CD4-positive, CD25-positive, alpha-beta regulatory T cell (primary cell): ENCODE data around the gene CFAP92. TPM values are rescaled to one million over a fixed set of nuclear protein-coding genes. Genes with fewer than 3 reads are reported as not detected.
"Not testable (repeated sequence)": the region's sequence is repeated elsewhere in the genome, so short reads cannot be mapped to it uniquely, and the experiment has no call there.

Experiments used
- ATAC-seq, 2 donors: fragments of 150-1000 bp; cut with Tn5 transposase; one replicate each; pipeline ENCODE4 v1.10.0; 2021; ENCODE audit warnings: low read depth in 2 of 2, moderate number of reproducible peaks in 2 of 2, moderate library complexity in 1 of 2
- DNase-seq, 3 donors: peaks; one replicate each; pipeline versions ENCODE4 v3.0.0 to v3.0.0-alpha.2; 2012 to 2022; ENCODE audit warnings: mixed read lengths in 1 of 3
- H3K27ac ChIP-seq: one replicate; pipeline ENCODE4 v1.7.0; 2013; ENCODE audit warnings: mild to moderate bottlenecking, low read length; ENCODE audit not compliant: insufficient read depth, poor library complexity, severe bottlenecking
- H3K27me3 ChIP-seq: one replicate; pipeline ENCODE4 v1.7.0; 2013; ENCODE audit warnings: low read length; ENCODE audit not compliant: control insufficient read depth, insufficient read depth
- H3K36me3 ChIP-seq: one replicate; pipeline ENCODE4 v1.7.0; 2013; ENCODE audit warnings: mild to moderate bottlenecking, low read length, moderate library complexity; ENCODE audit not compliant: control insufficient read depth, insufficient read depth
- H3K4me1 ChIP-seq: 2 replicates; pipeline ENCODE4 v1.7.0; 2013; ENCODE audit warnings: mild to moderate bottlenecking, low read length; ENCODE audit not compliant: insufficient read depth, control insufficient read depth, poor library complexity, severe bottlenecking
- H3K4me3 ChIP-seq: one replicate; pipeline ENCODE4 v1.7.0; 2013; ENCODE audit warnings: low read depth, mild to moderate bottlenecking, low read length, moderate library complexity
- H3K9me3 ChIP-seq, 2 experiments: 1 replicate in 1 of 2; 2 replicates in 1 of 2; pipeline ENCODE4 v1.7.0; 2013; ENCODE audit warnings: low read length in 2 of 2, mild to moderate bottlenecking in 1 of 2, moderate library complexity in 1 of 2; ENCODE audit not compliant: control insufficient read depth in 2 of 2
- H3K27ac Mint-ChIP-seq, 3 donors: one replicate each; pipeline ENCODE4 v1.8.0; 2020 to 2022; ENCODE audit warnings: mild to moderate bottlenecking in 3 of 3, mixed read lengths in 3 of 3, moderate library complexity in 2 of 3
- H3K27me3 Mint-ChIP-seq: one replicate; pipeline ENCODE4 v1.8.0; 2022; ENCODE audit warnings: mild to moderate bottlenecking, mixed read lengths
- H3K36me3 Mint-ChIP-seq: one replicate; pipeline ENCODE4 v1.8.0; 2020; ENCODE audit warnings: mixed read lengths
- H3K4me1 Mint-ChIP-seq, 4 donors: one replicate each; pipeline ENCODE4 v1.8.0; 2020 to 2022; ENCODE audit warnings: mixed read lengths in 4 of 4, mild to moderate bottlenecking in 1 of 4
- H3K4me3 Mint-ChIP-seq, 4 donors: one replicate each; pipeline ENCODE4 v1.8.0; 2020 to 2022; ENCODE audit warnings: mild to moderate bottlenecking in 4 of 4, mixed read lengths in 4 of 4, moderate library complexity in 3 of 4
- H3K9me3 Mint-ChIP-seq, 7 donors: one replicate each; pipeline ENCODE4 v1.8.0; 2020 to 2022; ENCODE audit warnings: mixed read lengths in 7 of 7, mild to moderate bottlenecking in 3 of 7, moderate library complexity in 2 of 7
- polyA plus RNA-seq, 4 donors: library from polyadenylated mRNA; unstranded; fragments of 300-500 nt; fragmentation: Illumina TruSeq; gene quantifications; one replicate each; pipeline ENCODE4 v1.2.3, GENCODE V29; 2021
- total RNA-seq: library from RNA; stranded (reverse); gene quantifications from one replicate; pipeline ENCODE4 v1.2.3, GENCODE V29; 2022

Gene CFAP92
- total and polyA plus RNA-seq, 5 donors from 2014 or later, result 0.28 TPM; not detected in 4

- not testable (repeated sequence) for H3K4me3 Mint-ChIP-seq, DNase-seq, H3K27me3 ChIP-seq, H3K4me3 ChIP-seq, H3K27ac Mint-ChIP-seq, ATAC-seq, H3K4me1 Mint-ChIP-seq, H3K27me3 Mint-ChIP-seq, H3K27ac ChIP-seq, H3K36me3 ChIP-seq, H3K36me3 Mint-ChIP-seq, H3K4me1 ChIP-seq
- peaks cover 8 to 13% of the 10 kb centered on the region in 2 experiments for H3K9me3 ChIP-seq
- peaks cover 0 to 13% (median 5%) of the 10 kb centered on the region in 7 donors for H3K9me3 Mint-ChIP-seq
Observed at GRCh38 chr3:128864849-128865804, 128.7 kb downstream of the CFAP92 start.

- Histone ChIP-seq H3K9me3 (peaks cover 14 to 20% of the 10 kb centered on the region in 2 experiments), H3K4me1 (no peaks in the 10 kb centered on the region), H3K27ac (no peak overlapping the region), H3K27me3 (no peaks in the 10 kb centered on the region), H3K36me3 (no peaks in the 10 kb centered on the region), H3K4me3 (no peak overlapping the region)
- DNase-seq (no peak), ATAC-seq (no peak)
- H3K27ac Mint-ChIP-seq, result no peak overlapping the region
- no peaks in the 10 kb centered on the region for H3K27me3 Mint-ChIP-seq
- no peaks in the 10 kb centered on the region for H3K4me1 Mint-ChIP-seq
- H3K36me3 Mint-ChIP-seq, result no peaks in the 10 kb centered on the region
- no peak overlapping the region for H3K4me3 Mint-ChIP-seq
- H3K9me3 Mint-ChIP-seq, result peaks cover 0 to 21% (median 5%) of the 10 kb centered on the region in 7 donors
Observed at GRCh38 chr3:128864351-128864811, 129.5 kb downstream of the CFAP92 start.

- no peaks in the 10 kb centered on the region for H3K4me1 Mint-ChIP-seq
Observed at GRCh38 chr3:128863560-128863959, 130.3 kb downstream of the CFAP92 start.

GRCh38 chr3:128861491-128861890 is 132.4 kb downstream of the CFAP92 start:
- DNase-seq, result no peak
- Mint-ChIP-seq H3K27me3 (no peaks in the 10 kb centered on the region), H3K4me3 (peak overlapping the region in 1 of 4 donors; percentile 27), H3K9me3 (peaks cover 0 to 42% (median 6%) of the 10 kb centered on the region in 7 donors), H3K4me1 (no peaks in the 10 kb centered on the region), H3K36me3 (peaks cover 5% of the 10 kb centered on the region), H3K27ac (no peak overlapping the region)
- no peaks in the 10 kb centered on the region for H3K4me1 ChIP-seq
- no peaks in the 10 kb centered on the region for H3K36me3 ChIP-seq
- H3K4me3 ChIP-seq, result no peak overlapping the region
- H3K27ac ChIP-seq, result no peak overlapping the region
- H3K27me3 ChIP-seq, result no peaks in the 10 kb centered on the region
- peaks cover 22 to 38% of the 10 kb centered on the region in 2 experiments for H3K9me3 ChIP-seq
- ATAC-seq, result no peak

More at GRCh38 chr3:128863560-128863959, 130.3 kb downstream of the CFAP92 start:
- Histone ChIP-seq H3K4me1 (no peaks in the 10 kb centered on the region), H3K9me3 (peaks cover 20 to 28% of the 10 kb centered on the region in 2 experiments), H3K27me3 (no peaks in the 10 kb centered on the region), H3K36me3 (no peaks in the 10 kb centered on the region), H3K27ac (no peak overlapping the region), H3K4me3 (no peak overlapping the region)
- DNase-seq, result peak in 1 of 3 donors; percentile 20
- ATAC-seq, result no peak
- Mint-ChIP-seq H3K27ac (peak overlapping the region in 1 of 3 donors; percentile 18), H3K27me3 (no peaks in the 10 kb centered on the region), H3K9me3 (peaks cover 0 to 29% (median 7%) of the 10 kb centered on the region in 7 donors), H3K36me3 (no peaks in the 10 kb centered on the region), H3K4me3 (no peak overlapping the region)

Other genes with a start within 250 kb of the CFAP92 start
- gene ACAD9, start 114.5 kb downstream of the CFAP92 start, total RNA-seq, result 46.7 TPM
- gene ACAD9, start 114.5 kb downstream of the CFAP92 start, polyA plus RNA-seq, result 10 to 100 TPM; 18.0 to 26.1 (median 22.1) TPM
- gene EFCC1, start 7.2 kb upstream of the CFAP92 start, total RNA-seq, result 0.15 TPM
- gene EFCC1, start 7.2 kb upstream of the CFAP92 start, polyA plus RNA-seq, result not detected
- gene GP9, start 66.7 kb upstream of the CFAP92 start, total RNA-seq, result 3.7 TPM
- gene GP9, start 66.7 kb upstream of the CFAP92 start, polyA plus RNA-seq, result not detected
- 57.2 TPM for gene RAB43, start 127.7 kb upstream of the CFAP92 start, total RNA-seq
- 10 to 100 TPM; 14.5 to 21.9 (median 19.1) TPM for gene RAB43, start 127.7 kb upstream of the CFAP92 start, polyA plus RNA-seq
- gene ISY1, start 167.0 kb upstream of the CFAP92 start, total RNA-seq, result 45.8 TPM
- 100 to 1,000 TPM in 1 of 4 donors, 10 to 100 TPM in 3; 84.2 to 109 (median 88.2) TPM for gene ISY1, start 167.0 kb upstream of the CFAP92 start, polyA plus RNA-seq
- gene CNBP, start 189.8 kb upstream of the CFAP92 start, total RNA-seq, result 278 TPM
- 1,000 to 10,000 TPM; 1,048 to 1,097 (median 1,094) TPM for gene CNBP, start 189.8 kb upstream of the CFAP92 start, polyA plus RNA-seq